NCI-H146 treated with DMSO at 0.1 percent for 48 hours (cell line): ENCODE measurements around the gene PSMB4.
"Not testable (repeated sequence)": the region's sequence is repeated elsewhere in the genome, so short reads cannot be mapped to it uniquely, and the experiment has no call there.

ENCODE experiments used
- DNase-seq: peaks from one replicate; lab custom pipeline; 2025; ENCODE audit not compliant: unreplicated experiment; lab: John Stamatoyannopoulos, UW

The PSMB4 gene

GRCh38 chr1:151399324-151400171 lies at the start of gene PSMB4:
Gene PSMB4 (plus strand): TSS chr1:151399573. CDS start chr1:151399588, 15 bp downstream.
- DNase-seq, result peak; percentile 93

- DNase-seq, result not testable (repeated sequence)
Observed at GRCh38 chr1:151350323-151350722, 49.0 kb upstream of the PSMB4 start.

- DNase-seq, result no peak
Observed at GRCh38 chr1:151352021-151352718, 47.2 kb upstream of the PSMB4 start.

- no peak for DNase-seq
Observed at GRCh38 chr1:151356696-151357095, 42.7 kb upstream of the PSMB4 start.

GRCh38 chr1:151361883-151362282 lies 37.5 kb upstream of the PSMB4 start:
- no peak for DNase-seq

- no peak for DNase-seq
Observed at GRCh38 chr1:151362308-151363155, 36.8 kb upstream of the PSMB4 start.

GRCh38 chr1:151364996-151365395 lies 34.4 kb upstream of the PSMB4 start:
- no peak for DNase-seq

GRCh38 chr1:151367658-151368392 lies 31.5 kb upstream of the PSMB4 start:
- DNase-seq, result no peak

- no peak for DNase-seq
Observed at GRCh38 chr1:151368393-151369301, 30.7 kb upstream of the PSMB4 start.

GRCh38 chr1:151369302-151369610 lies 30.1 kb upstream of the PSMB4 start:
- no peak for DNase-seq

- DNase-seq, result no peak
Observed at GRCh38 chr1:151369621-151370048, 29.7 kb upstream of the PSMB4 start.

- DNase-seq, result no peak
Observed at GRCh38 chr1:151370211-151370911, 29.0 kb upstream of the PSMB4 start.

GRCh38 chr1:151371370-151372057 lies 27.9 kb upstream of the PSMB4 start:
- no peak for DNase-seq

- no peak for DNase-seq
Observed at GRCh38 chr1:151372058-151372934, 27.1 kb upstream of the PSMB4 start, which contains the start of gene SELENBP1. Gene SELENBP1 (minus strand): TSS chr1:151372705. CDS start chr1:151372641, 64 bp downstream.

- DNase-seq, result no peak
Observed at GRCh38 chr1:151373196-151373595, 26.2 kb upstream of the PSMB4 start.

- DNase-seq, result no peak
Observed at GRCh38 chr1:151377150-151377884, 22.1 kb upstream of the PSMB4 start.

GRCh38 chr1:151384584-151384983 lies 14.8 kb upstream of the PSMB4 start:
- DNase-seq, result no peak
